HG02763 (cell line): Measurements from ENCODE around the gene IGSF10.

Experiments
- ATAC-seq: cut with Tn5 transposase; IDR thresholded peaks from one replicate; pipeline ENCODE4 v1.9.1; 2021; ENCODE audit warnings: mild to moderate bottlenecking, moderate library complexity; ENCODE audit not compliant: unreplicated experiment

IGSF10 gene

GRCh38 chr3:151467069-151467468 is 6.2 kb upstream of the IGSF10 start:
- no peak for ATAC-seq

GRCh38 chr3:151462991-151463390 is 2.1 kb upstream of the IGSF10 start:
- no peak for ATAC-seq

- no peak for ATAC-seq
Measured at GRCh38 chr3:151462278-151462780, 1.5 kb upstream of the IGSF10 start.

- ATAC-seq: no peak
Measured at GRCh38 chr3:151460228-151460627, 633 bp downstream of the IGSF10 start.

GRCh38 chr3:151459358-151459757 is 1.5 kb downstream of the IGSF10 start:
- ATAC-seq: no peak

GRCh38 chr3:151456065-151456464 is 4.8 kb downstream of the IGSF10 start:
- ATAC-seq: no peak

GRCh38 chr3:151452841-151453240 is 8.0 kb downstream of the IGSF10 start:
- ATAC-seq: no peak

GRCh38 chr3:151452368-151452767 is 8.5 kb downstream of the IGSF10 start:
- ATAC-seq: no peak

- no peak for ATAC-seq
Measured at GRCh38 chr3:151446002-151446340, 14.9 kb downstream of the IGSF10 start.

- ATAC-seq: no peak
Measured at GRCh38 chr3:151445273-151446001, 15.4 kb downstream of the IGSF10 start.

GRCh38 chr3:151443583-151443982 is 17.3 kb downstream of the IGSF10 start:
- no peak for ATAC-seq

GRCh38 chr3:151440940-151441339 is 19.9 kb downstream of the IGSF10 start:
- no peak for ATAC-seq

- ATAC-seq: peak; percentile 68
Measured at GRCh38 chr3:151439652-151440125, 21.2 kb downstream of the IGSF10 start.

GRCh38 chr3:151437906-151438305 is 23.0 kb downstream of the IGSF10 start:
- no peak for ATAC-seq

GRCh38 chr3:151436675-151437446 is 24.0 kb downstream of the IGSF10 start:
- ATAC-seq: no peak

- no peak for ATAC-seq
Measured at GRCh38 chr3:151434151-151434890, 26.5 kb downstream of the IGSF10 start.

- no peak for ATAC-seq
Measured at GRCh38 chr3:151432616-151433372, 28.1 kb downstream of the IGSF10 start.

GRCh38 chr3:151431940-151432339 is 28.9 kb downstream of the IGSF10 start:
- ATAC-seq: no peak

- no peak for ATAC-seq
Measured at GRCh38 chr3:151430821-151431484, 29.9 kb downstream of the IGSF10 start.

GRCh38 chr3:151428386-151428785 is 32.5 kb downstream of the IGSF10 start:
- no peak for ATAC-seq
